ENCODE results near the gene CFAP92.

The CFAP92 gene

GRCh38 chr3:128992926-128993460, 883 bp downstream of the CFAP92 start:
- TF ChIP-seq REST (IDR thresholded peaks at IDR 0.05; ENCODE audit: insufficient read depth in 1 of 2, low read depth in 2 of 2, low read length in 2 of 2): no peak
- no peak for TF ChIP-seq FOXP2 (optimal IDR thresholded peaks at IDR 0.05; ENCODE audit: borderline replicate concordance, extremely low read depth, extremely low read length, insufficient read depth)
- no peak for TF ChIP-seq TAF1 (IDR thresholded peaks at IDR 0.05; ENCODE audit: borderline replicate concordance, insufficient read depth, low read length)
- TF ChIP-seq POLR2AphosphoS5 (IDR thresholded peaks at IDR 0.05; ENCODE audit: low read depth, low read length): no peak
- TF ChIP-seq SIN3A (IDR thresholded peaks at IDR 0.05; ENCODE audit: borderline replicate concordance, insufficient read depth, low read length): no peak

GRCh38 chr3:128991355-128991895, 2.5 kb downstream of the CFAP92 start:
- TF ChIP-seq TAF1 (IDR thresholded peaks at IDR 0.05; ENCODE audit: borderline replicate concordance, insufficient read depth, low read length) (no peak), SIN3A (IDR thresholded peaks at IDR 0.05; ENCODE audit: borderline replicate concordance, insufficient read depth, low read length) (no peak), FOXP2 (optimal IDR thresholded peaks at IDR 0.05; ENCODE audit: borderline replicate concordance, extremely low read depth, extremely low read length, insufficient read depth) (no peak), REST (IDR thresholded peaks at IDR 0.05; ENCODE audit: insufficient read depth in 1 of 2, low read depth in 2 of 2, low read length in 2 of 2) (no peak), POLR2AphosphoS5 (IDR thresholded peaks at IDR 0.05; ENCODE audit: low read depth, low read length) (no peak)

GRCh38 chr3:128988286-128988685, 5.6 kb downstream of the CFAP92 start:
- TF ChIP-seq TAF1 (IDR thresholded peaks at IDR 0.05; ENCODE audit: borderline replicate concordance, insufficient read depth, low read length) (no peak), FOXP2 (optimal IDR thresholded peaks at IDR 0.05; ENCODE audit: borderline replicate concordance, extremely low read depth, extremely low read length, insufficient read depth) (no peak), POLR2AphosphoS5 (IDR thresholded peaks at IDR 0.05; ENCODE audit: low read depth, low read length) (no peak)

- TF ChIP-seq POLR2AphosphoS5 (IDR thresholded peaks at IDR 0.05; ENCODE audit: low read depth, low read length) (no peak), SIN3A (IDR thresholded peaks at IDR 0.05; ENCODE audit: borderline replicate concordance, insufficient read depth, low read length) (no peak), FOXP2 (optimal IDR thresholded peaks at IDR 0.05; ENCODE audit: borderline replicate concordance, extremely low read depth, extremely low read length, insufficient read depth) (no peak), TAF1 (IDR thresholded peaks at IDR 0.05; ENCODE audit: borderline replicate concordance, insufficient read depth, low read length) (no peak), REST (IDR thresholded peaks at IDR 0.05; ENCODE audit: insufficient read depth in 1 of 2, low read depth in 2 of 2, low read length in 2 of 2) (no peak)
Measured at GRCh38 chr3:128987302-128988100, 6.4 kb downstream of the CFAP92 start.

GRCh38 chr3:128984596-128984995, 9.3 kb downstream of the CFAP92 start:
- no peak for TF ChIP-seq REST (IDR thresholded peaks at IDR 0.05; ENCODE audit: insufficient read depth in 1 of 2, low read depth in 2 of 2, low read length in 2 of 2)
- TF ChIP-seq TAF1 (IDR thresholded peaks at IDR 0.05; ENCODE audit: borderline replicate concordance, insufficient read depth, low read length): no peak
- no peak for TF ChIP-seq POLR2AphosphoS5 (IDR thresholded peaks at IDR 0.05; ENCODE audit: low read depth, low read length)
- TF ChIP-seq FOXP2 (optimal IDR thresholded peaks at IDR 0.05; ENCODE audit: borderline replicate concordance, extremely low read depth, extremely low read length, insufficient read depth): no peak
- TF ChIP-seq SIN3A (IDR thresholded peaks at IDR 0.05; ENCODE audit: borderline replicate concordance, insufficient read depth, low read length): no peak

Measured in PFSK-1 (cell line).